HG03064 (cell line): ENCODE data around the gene CLEC16A.

Experiments used
- ATAC-seq: cut with Tn5 transposase; IDR thresholded peaks from one replicate; pipeline ENCODE4 v1.9.1; 2021; ENCODE audit warnings: low read depth; ENCODE audit not compliant: unreplicated experiment

Gene CLEC16A

GRCh38 chr16:10939649-10940234, 4.6 kb upstream of the CLEC16A start:
- no peak for ATAC-seq

- no peak for ATAC-seq
Observed at GRCh38 chr16:10940501-10941079, 3.8 kb upstream of the CLEC16A start.

DNA sequence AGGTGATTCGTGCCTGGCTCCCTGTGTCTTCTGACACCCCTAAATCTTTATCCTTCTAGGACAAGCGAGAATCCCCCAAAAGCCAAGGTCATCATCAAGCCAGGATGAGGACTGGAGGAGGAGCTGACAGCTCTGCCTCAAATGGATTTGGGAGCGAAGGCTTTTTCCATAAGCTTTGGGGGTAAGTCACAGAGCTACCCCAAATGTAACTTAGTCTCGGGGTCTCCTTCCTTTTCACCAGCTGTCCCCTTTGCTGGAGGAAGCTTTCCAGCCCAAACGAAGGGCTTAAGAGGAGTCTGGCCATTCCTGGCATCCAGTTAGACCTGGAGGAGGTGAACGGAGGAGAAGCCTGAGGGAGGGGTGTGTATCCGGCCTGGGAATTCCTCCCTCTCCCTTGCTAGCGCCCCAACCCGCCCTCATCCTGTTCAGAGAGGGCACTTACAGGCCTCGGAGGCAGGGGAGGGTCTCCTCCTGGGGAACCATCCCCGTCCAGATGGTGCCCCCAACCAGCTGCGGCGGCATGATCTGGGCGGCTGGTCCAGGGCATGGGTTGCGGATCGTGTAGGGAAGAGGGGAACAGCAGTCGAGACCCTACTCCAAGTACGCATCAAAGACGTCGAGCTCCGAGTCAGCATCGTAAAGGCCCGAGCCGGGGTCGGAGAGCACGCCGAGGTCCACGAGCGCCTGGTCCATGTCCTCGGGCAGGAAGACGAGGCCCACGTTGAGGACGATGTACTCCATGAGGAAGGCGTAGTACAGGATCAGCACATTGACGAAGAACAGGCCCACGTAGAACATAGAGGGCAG, 3.0 kb upstream of the CLEC16A start:
- no peak for ATAC-seq

DNA sequence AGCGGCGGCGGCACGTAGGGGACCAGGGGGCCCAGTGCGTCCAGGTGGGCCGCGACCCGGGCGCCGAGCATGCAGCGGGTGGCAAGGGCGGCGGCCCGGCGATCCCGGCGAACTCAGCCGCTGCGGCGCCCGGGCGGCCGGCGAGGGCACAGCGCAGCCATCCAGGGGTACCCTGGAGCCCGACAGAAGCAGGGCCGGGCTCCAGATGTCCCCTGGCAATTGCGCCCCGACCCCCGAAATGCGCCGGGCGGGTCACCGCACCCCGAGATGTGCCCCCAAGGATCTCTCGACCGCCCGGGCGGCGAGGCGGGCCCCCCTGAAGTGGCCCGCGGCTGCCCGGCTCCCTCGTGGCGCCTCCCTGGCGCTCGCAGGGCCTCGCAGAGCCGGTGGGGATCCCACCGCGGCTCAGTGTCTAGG, 2.4 kb upstream of the CLEC16A start:
- ATAC-seq = peak; percentile 14

DNA sequence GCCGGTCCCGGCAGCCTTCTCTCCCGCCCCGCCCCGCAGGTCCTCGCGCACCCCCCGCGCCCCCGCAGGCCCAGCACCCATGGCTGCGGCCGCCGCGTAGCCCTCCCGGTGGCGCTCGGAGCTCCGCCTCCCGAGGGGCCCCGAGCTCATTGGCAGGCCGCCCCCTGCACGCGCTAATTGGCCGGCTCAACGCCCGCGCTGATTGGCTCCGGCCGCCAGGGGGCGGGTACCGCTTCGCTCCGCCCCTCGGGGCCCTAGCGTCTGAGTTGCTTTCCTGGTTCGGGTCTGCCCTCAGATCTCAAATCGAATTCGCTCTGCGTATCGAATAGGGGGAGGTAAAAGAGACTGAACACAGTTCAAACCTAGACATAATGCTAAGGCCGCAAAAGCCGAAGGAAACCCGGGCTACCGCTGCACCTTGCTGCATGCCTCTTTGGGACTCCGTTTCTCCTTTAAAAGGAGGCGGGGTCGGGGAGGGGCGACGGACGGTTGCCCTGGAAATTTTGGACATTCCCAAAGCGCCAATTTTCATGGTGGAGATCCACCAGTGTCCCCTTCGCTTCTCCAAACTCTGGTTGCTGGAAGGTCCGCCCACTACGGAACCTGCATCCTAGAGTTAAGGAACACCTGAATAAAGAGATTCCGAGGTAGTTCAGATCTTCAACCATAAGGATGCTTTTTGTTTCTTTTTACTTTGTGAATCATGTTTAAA, 1.9 kb upstream of the CLEC16A start, which contains the start of gene DEXI:
DEXI (minus strand) TSS at position 117 of the 712 bp plus-strand sequence. CDS start 463 bp downstream, outside the sequence.
- ATAC-seq = peak; percentile 50

DNA sequence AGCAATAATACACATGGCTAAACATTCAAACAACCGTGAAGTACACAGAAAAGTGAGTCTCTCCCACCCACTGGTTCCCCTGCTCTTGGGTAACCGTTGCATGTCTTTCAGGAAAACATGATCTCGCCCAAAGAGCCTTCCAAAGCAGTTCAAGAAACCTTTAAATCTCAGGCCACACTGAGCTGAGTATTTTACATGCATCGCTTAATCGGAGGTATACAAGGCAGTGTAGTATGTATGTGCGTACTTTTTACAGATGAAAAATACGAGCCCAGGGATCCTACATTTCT, 1.4 kb upstream of the CLEC16A start:
- no peak for ATAC-seq

DNA sequence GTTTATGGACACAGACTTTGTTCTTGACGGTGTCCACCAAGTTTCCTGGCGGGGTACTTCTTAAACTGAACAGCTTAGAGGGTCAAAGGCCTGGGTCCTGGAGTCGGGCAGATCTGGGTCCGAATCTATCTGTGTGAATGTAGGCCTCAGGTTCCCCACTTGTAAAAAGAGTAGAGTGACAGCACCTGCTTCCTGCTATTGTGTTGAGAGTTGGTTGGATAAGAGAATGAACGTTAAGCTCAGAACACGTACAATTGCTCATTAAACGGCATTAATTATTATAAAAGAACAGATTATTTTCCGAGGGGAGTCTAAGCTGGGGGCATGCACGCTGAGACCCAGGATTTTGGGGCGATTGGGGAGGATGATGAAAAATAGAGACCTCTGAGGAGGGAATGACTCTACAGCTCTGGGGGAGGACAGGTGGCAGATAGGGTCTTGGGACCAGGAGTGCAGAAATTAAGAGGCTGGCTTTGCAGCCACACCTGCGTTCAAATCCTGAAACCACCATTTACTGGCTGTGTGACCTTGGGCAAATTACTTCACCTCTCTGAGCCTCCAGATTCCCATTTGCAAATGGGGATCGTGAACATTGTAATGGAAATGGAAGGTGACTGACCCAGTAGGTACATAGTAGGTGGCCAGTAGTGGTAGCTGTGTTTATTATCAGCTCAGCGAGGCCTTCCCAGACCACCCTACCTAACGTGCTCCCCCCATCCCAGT, 862 bp downstream of the CLEC16A start:
- ATAC-seq = no peak

DNA sequence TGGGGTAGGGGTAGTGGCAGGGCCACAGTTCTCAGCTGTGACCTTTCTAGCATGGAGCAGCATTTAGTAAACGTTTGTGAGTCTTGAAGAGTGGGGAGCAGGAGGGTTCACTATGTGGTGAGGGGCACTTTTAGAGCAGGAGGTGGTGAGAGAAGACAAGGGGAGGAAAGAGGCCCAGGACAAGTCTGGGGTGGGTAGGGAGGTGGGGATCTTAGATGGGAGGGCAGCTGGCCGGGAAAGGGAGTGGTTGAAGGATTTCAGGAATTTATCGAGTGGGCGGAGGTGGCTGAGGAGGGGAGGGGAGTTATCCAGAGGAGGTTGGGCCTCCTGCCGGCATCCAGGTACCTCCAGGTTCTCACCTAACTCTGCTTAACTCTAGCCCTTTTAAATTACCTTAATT, 1.9 kb downstream of the CLEC16A start:
- ATAC-seq = no peak

DNA sequence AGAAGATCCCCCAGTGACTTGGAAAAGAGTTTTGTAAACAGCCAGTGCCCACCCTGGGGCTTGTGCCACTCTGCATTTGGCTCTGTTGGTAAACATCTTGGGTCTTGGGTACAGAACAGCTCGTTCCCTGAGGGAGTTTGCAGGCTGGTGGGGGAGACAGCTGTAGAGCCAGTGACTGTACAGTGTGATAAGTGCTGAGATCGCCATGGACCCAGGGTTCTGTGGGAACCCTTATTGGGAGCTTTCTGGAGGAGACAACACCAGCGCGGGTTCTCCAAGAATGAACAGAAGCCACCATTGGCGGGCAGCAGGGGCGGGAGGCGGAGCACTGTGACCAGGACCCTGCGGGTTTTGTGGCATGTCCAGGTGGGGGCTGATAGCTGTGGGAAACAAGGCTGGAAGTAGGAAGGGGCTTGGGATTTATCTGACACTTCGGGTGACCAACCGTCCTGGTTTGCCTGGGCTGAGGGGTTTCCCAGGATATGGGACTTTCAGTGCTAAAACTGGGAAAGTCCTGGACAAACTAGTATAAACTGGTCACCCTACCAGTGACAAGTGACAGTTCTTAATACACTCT, 2.9 kb downstream of the CLEC16A start:
- no peak for ATAC-seq

- peak; percentile 67 for ATAC-seq
Observed at GRCh38 chr16:10949424-10949970, 5.1 kb downstream of the CLEC16A start.

DNA sequence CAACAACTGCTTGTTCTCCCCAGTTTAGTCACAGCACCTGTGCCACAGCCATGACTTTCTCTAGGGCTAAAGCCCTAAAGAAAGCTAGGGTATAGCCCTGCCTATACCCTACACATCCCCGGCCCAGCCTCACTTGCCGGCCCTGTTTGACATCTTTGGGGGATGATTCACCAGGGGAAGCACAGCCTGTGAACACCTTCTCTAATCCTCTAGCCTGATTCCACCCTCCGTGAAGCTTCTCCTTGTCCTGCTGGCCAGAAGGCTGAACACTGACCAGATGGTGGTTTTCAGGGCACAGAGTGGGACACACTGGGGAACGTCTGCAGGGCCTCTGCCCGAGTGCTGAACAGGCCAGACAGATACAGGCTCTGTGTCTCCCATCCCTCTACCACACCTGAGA, 6.0 kb downstream of the CLEC16A start:
- no peak for ATAC-seq

DNA sequence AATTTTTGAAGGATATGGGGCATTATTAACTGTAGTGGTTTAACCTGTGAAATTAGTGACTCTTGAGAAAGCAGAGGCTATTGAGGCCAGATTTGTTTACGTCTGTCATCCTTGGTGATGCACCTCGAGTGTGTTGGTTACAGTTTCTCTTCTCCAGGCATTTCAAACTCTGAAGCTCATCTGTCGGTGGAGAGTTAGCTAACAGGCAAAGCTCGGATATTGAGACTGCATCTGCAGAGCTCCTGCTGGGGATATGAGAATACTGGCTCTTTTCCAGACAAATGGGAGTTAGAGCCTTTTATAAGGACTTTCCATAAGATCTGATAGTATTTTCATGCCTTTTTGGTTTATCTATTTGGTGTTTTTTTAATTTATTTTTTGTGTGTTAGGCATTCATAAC, 6.7 kb downstream of the CLEC16A start:
- ATAC-seq = no peak

- ATAC-seq = no peak
Observed at GRCh38 chr16:10954903-10955302, 10.5 kb downstream of the CLEC16A start.

DNA sequence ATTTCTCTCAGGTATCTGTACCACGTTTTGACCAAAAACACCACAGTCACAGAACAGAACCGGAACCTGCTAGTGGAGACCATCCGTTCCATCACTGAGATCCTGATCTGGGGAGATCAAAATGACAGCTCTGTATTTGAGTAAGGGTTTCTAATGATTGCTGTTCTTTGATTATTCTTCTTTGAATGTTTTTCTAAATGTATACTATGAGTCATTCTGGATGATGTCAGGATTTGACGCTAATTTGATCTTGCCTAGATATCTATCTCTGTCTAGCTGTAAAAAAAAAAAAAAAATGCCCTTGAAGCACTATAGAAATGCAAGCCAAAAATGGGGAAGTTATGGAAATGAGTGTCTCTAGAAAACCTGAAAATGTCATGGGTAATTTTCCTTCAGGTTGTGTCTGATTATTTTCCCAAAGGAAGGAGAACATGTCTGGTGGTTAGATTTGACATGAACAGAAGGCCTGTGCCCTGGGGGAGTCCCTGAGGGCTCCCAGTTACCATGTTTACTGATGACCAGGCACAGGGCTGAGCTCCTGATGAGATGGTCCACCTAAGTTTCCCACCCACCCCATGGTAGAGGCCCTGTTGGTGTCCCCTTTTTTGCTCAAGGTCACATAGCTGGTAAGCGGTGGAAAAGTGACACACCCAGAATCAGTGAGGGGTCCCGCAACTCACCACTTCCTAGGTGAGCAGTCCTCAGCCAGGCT, 13.6 kb downstream of the CLEC16A start:
- ATAC-seq = no peak

GRCh38 chr16:10959161-10959560, 14.8 kb downstream of the CLEC16A start:
- no peak for ATAC-seq

DNA sequence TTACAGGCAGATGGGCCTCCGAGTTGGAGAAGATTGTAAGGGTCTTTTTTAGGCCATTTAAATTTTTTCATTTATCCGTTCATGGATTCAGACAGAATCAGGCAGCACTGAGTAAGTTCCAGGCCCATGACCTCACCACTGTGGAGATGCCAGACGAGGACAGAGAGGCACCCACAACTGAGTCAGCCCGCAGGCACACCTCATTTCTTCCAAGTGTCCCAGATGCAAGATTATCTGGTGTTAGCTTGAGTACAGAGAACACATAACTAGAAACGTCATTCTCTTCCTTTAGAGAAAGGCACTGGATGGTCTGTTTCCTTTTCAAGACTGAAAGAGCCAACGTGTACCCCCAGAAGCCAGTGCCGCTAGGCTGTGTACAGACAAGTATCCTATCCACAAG, 16.9 kb downstream of the CLEC16A start:
- no peak for ATAC-seq

- ATAC-seq = no peak
Observed at GRCh38 chr16:10964039-10964890, 19.9 kb downstream of the CLEC16A start.

GRCh38 chr16:10964891-10965326, 20.5 kb downstream of the CLEC16A start:
- ATAC-seq = peak; percentile 45
